GM19452 (cell line): ENCODE data around the gene POPDC3.
"Not testable (repeated sequence)": the region's sequence is repeated elsewhere in the genome, so short reads cannot be mapped to it uniquely, and the experiment has no call there.

ENCODE experiments used
- ATAC-seq: cut with Tn5 transposase; IDR thresholded peaks from one replicate; pipeline ENCODE4 v1.9.1; 2021; ENCODE audit not compliant: unreplicated experiment

POPDC3 gene

DNA sequence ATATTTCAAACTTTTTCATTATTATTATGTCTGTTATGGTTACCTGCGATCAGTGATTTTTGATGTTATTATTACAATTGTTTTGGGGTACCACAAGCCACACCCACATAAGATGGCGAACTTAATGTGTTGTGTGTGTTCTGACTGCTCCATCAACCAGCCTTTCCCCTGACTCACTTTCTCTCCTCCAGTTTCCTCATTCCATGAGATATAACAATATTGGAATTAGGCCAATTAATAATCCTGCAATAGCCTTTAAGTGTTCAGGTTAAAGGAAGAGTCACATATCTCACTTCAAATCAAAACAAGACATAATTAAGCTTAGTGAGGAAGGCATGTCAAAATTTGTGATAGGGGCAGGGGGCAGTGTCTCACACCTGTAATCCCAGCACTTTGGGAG lies 16.3 kb upstream of the POPDC3 start:
- ATAC-seq: no peak

DNA sequence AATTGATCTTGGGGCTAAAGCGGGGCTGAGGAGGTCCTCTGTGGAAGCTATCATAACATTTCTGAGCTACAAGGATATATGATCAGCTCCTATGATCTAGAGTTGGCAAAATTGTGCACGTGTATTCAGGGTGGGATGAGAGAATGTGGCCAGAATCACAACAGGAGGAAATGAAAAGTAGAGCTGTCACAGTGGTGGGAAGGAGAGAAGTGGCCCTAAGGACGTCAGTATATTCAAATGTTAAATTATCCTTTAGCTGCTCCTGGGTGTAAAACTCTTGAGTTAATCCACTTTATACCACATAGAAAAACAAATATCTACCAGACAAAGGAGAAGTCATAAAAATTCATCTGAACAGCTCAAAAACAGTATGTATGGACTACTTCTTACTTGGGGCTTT lies 14.8 kb upstream of the POPDC3 start:
- no peak for ATAC-seq

DNA sequence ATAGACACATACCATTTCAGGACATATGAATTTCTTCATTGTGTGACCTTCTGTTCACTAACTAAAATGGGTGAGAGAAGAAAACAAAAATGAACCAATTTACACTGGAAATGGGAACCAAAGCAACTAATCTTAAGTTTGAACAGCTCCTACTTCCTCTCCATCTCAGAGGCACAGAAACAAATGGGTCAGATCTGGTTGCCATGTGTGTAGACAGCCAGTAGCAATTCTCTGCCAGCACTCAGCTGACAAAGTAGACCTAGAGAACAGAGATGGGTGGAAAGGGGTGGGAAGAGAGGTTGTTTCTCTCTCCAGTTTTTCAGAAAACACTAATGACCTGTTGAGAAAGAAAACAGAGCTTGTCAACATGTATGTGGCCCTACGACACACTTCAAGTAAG lies 14.3 kb upstream of the POPDC3 start:
- ATAC-seq: no peak

DNA sequence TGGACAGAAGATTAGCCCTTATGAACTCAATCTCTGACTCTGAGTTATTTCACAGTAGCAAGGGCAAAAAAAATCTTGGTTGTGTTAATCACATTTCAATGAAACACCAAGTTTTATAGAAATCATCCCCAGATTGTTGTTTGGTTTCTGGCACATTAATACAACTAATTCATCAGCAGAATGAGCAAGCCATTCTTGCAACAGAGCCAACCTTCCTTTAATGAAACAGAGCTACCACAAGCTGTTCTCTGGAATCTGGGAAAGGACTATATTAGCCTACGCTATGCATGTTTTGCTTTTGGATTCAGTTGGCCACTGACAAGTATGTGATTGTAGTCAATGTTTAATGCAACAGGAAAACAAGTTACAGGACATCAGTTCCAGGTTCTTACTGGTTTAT lies 13.8 kb upstream of the POPDC3 start:
- no peak for ATAC-seq

DNA sequence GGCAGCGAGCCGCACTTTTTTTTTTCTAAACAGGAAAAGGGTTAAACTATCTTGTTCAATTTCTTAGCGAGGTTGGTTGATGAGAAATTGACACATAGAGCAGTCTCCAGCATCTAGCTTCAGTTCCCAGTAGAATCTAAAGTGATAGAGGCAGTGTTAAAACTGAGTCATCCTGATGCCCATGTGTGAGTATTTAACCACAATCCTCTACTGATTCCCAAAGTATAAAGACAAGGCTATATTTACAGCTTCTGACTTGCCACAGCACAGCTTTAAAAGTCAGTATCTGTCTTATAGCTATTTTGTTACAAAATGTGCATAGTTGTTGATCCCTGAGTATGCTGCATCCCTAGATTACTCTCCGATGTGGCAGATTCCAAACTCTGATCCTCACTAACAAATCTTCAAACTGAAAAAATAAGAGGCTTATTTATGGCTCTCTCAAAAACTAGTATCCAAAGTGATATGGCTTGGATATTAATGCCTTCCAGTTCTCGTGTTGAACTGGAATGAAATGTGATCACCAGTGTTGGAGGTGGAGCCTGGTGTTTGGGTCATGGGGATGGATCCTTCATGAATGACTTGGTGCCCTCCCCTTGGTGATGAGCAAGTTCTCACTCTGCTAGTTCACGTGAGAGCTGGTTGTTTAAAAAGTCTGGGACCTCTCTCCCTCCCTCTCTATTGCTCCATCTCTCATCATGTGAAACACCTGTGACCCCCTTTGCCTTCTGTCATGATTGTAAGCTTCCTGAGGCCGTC lies 13.1 kb upstream of the POPDC3 start:
- no peak for ATAC-seq

DNA sequence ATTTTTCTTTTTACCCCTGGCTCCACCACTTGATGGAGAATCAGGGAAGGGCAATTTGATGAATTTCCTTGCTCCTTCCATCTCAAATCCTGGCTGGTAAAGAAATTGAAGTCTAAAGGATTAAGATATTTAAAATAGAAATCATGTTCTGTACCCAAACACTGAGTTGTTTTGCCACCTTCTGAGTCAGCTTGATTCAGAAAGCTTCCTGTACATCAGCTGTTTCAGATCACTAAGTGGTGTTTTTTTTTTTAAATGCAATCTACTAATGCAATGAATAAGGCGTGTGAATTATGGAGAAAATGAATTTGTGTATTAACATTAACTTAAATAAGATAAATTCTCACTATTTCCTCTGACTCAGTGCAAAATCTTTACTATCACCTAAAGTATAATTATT lies 11.5 kb upstream of the POPDC3 start:
- no peak for ATAC-seq

DNA sequence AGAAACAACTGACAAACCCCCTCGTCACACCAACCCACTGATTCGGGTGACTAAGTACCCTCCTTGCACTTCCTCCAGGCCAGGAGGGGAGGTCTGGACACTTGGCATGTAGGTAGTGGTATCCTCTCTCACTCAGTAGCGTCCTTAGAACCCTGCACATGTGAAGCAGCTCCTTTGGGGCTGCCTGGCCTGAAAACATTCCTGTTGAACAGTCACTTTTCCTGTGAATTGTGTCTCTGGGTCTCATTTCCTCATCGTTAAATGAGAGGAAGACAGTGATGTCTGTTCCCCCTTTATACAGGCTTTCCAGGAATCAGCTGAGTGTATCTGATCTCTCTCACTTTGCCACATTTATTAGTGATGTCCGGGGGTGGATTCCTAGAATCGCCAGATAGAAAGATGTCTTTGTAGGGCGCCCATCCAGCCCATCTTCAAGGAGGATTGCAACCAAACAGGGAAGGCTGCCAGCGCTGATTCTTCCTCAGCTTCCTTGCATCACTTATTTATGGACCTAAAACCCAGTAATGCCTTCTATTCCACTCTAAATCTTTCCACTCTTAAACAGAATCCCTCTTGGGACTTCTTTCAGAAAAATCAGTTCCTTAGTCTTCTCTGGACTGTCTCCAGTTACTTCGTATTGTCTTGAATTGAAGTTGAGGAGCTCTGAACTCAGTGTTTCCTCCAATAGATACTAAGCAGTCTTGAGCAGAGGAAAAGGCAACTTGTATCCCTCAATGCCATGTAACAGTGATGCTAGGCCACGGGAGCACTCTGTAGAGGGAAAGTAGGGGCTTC lies 9.4 kb upstream of the POPDC3 start:
- ATAC-seq: no peak

DNA sequence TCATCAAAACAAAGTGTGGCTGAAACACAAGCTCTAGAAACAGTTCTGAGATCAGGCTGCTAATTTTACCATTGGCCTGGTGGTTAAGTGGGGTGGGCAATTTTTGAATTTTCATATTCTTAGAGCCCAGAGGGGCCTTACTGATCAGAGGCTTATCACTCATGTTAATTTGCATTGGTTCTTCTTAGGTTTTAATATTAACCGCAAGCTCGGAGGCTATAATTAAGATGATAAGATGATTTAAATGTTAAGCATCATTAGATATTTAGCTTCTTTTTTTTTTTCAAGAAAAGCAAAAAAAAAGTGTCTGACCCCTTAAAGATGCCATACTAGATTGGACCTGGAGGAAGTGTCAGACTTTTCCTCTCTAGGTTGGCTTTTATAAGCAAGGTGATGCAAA lies 8.4 kb upstream of the POPDC3 start:
- no peak for ATAC-seq

DNA sequence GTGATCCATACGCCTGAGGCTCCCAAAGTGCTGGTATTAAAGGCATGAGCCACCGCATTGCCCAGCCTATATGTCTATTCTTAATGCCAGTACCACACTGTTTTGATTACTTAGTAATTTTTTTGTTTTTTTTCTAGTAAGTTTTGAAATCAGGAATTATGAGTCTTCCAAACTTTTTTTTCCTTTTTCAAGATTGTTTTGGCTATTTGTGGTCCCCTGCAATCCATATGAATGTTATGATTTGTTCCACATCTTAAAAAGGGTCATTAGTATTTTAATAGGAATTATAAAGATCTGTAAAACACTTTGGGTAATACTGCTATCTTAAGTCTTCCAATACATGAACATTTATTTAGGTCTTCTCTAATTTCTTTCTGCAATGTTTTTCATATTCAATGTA lies 6.8 kb upstream of the POPDC3 start:
- ATAC-seq: no peak

DNA sequence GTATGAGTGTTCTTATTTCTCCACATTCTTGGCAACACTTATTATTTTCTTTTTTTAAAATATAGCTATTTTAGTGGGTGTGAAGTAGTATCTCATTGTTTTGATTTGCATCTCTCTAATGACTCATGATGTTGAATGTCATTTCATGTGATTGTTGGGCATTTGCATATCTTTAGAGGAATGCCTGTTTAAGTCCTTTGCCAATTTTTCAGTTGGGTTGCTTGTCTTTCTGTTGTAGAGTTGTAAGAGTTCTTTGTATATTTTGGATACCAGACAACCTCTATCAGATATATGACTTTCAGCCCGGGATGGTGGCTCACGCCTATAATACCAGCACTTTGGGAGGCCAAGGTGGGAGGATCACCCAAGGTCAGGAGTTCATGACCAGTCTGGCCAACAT lies 5.1 kb upstream of the POPDC3 start:
- ATAC-seq: no peak

DNA sequence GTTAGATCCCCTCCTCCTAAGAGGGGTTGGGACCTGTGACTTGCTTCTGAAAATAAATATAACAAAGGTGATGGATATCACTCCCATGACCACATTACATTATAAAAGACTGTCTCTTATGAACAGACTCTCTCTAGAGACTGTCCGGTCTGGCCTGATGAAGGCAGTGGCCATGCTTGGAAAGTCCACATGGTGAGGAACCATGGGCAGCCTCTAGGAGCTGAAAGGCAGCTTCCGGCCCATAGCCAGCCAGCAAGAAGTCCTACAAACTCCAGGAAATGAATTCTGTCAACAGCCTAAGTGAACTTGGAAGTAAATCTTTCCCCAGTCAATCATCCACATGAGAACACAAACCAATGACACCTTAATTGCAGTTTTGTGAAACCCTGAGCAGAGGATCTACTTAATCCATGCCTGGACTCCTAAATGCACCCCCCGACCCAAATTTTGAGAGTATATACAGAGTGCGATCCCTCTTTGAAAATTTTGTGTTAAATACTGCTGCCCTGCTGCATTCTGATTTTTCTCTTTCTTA lies 2.2 kb upstream of the POPDC3 start:
- no peak for ATAC-seq

DNA sequence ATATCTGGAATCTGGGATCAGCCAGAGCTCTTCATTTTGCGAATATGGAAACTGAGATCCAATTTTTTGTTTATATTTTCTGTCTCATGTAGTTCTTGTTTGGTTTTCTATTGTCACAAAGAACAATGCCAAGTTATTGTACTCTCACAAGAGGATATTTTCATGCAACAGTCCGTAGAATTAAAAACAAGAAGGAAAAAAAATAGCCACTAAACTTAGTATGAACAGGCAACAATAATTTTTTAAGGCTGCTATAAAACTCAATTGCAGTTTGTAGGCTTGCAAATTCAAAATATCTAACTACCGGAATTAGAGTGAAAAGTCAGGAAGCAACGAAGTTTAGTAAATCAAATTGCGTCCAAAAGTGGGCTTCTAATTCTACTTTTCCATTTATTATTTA lies 1.2 kb downstream of the POPDC3 start:
- no peak for ATAC-seq

DNA sequence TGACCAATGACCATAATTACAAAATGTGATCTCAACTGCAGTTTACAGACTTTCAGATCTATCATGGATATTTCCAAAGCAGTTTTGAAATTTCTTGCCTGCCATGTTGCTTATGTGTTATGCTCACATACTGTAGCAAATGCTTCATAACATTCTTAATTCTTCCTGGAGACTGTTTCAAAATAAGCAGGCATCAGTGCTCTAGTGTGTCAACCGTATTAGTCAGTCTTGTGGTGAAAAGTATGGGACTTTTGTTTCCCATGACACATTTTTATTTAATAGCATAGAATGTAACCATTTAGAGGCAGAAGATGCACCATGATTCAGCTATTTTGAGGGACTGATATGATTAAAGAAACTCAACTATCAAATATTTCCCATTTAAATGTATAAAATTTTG lies 1.7 kb downstream of the POPDC3 start:
- ATAC-seq: no peak

DNA sequence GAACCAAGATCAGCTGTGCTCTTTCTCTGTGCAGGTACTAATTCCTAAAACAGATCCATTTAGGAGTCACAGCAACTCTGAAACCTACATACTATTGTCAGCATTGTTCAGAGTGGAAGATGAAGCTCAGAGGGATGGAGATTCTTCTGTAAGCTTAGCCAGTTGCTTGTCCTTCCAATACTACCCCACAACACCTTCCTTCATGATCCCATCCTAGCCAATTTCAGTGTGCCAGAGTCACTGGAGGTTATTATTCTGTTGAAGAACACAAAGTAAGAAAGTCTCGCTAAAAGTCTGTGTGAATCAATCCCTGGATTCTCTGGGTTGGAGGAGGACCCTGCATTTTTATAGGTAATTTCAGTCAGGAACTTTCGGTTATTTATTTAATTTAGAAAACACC lies 2.3 kb downstream of the POPDC3 start:
- ATAC-seq: no peak

DNA sequence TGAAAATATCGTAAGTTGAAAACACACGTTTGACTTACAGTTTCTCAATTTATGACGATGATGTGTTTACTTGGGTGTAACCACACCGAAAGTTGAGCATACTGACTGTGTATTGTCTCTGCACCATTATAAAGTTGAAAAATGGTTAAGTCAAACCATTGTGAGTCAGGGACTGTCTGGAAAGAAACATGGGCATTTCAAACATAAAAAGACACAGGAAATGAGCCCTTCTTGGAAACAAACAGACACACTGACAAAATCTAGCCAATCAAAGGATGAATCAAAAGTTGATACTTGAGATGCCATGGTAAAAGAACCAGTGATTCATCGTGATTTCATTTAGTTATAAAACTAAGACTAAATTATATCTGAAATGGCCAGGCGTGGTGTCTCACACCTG lies 5.3 kb downstream of the POPDC3 start:
- no peak for ATAC-seq

DNA sequence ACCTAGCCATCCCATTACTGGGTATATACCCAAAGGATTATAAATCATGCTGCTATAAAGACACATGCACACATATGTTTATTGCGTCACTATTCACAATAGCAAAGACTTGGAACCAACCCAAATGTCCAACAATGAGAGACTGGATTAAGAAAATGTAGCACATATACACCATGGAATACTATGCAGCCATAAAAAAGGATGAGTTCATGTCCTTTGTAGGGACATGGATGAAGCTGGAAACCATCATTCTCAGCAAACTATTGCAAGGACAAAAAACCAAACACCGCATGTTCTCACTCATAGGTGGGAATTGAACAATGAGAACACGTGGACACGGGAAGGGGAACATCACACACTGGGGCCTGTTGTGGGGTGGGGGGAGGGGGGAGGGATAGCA lies 7.3 kb downstream of the POPDC3 start:
- ATAC-seq: not testable (repeated sequence)

DNA sequence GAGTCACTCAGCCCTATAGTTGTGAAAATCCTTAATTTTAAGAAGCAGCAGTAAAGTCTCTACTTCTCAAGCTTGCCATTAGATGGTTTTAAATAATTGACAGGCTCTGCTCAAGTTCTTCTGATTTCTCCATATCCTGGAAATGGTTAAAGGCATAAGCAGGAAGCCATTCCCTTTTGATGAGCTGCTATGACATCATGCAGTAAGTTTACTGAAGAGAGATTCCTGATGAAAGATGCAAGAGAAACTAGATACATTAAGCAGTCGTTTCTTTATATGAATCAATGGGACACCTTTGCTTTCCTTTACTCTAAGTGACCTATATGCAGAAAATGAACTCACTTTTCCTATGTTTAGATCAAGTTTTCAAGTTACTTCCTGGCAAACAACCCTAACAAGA lies 9.8 kb downstream of the POPDC3 start:
- no peak for ATAC-seq

DNA sequence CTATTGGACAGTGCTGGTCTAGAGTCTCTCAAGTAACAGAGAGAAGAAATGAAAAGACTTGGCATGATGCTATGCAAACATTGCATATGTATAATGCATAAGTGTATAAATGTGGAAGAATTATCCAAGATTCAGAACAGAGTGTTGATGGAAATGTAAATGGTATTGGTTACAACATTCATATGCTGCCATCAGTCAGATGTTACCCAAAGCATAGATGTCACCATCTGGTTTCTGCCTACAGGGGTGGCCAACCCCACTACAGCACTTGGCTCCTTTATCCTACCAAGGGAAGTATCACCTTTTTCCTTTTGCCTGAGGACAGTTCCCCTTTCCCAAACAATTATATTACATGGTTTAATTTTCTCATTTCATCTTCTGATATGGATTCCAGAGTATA lies 11.9 kb downstream of the POPDC3 start:
- no peak for ATAC-seq

DNA sequence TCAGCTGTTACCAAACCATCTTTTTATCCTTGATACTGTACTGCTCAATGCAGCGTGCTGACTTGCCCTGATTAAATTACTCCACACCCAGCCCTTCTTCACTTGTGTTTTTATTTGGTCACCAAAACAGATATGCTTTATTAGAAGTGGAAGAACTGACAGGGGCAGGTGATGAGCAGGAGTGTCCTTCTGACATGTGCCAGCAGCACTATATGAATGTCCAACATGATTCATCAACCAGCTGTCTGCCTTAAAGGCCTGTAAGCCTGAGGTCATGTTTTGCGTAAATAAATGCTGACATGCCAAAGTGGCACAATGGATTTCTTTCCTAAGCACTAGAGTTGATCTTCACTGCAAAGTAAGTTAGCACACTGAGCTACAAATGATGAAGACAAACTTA lies 15.4 kb downstream of the POPDC3 start:
- ATAC-seq: no peak

DNA sequence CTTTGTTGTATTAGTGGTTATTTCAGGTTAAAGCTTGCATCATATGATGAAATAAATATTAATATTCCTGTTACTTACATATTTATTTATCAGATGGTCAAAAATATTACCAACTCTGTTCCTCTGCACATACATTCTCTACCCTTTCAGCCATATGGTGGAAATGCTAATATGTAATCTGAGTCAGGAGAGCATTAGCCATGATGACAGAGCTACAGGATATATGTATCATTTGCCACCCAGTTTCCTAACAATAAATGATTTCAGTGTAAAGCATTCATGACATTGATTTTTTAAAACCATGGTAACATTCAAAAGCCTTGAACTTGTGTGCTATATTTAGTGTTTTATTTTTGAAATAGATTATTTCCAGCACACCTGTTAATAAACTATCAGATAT lies 16.6 kb downstream of the POPDC3 start:
- no peak for ATAC-seq

DNA sequence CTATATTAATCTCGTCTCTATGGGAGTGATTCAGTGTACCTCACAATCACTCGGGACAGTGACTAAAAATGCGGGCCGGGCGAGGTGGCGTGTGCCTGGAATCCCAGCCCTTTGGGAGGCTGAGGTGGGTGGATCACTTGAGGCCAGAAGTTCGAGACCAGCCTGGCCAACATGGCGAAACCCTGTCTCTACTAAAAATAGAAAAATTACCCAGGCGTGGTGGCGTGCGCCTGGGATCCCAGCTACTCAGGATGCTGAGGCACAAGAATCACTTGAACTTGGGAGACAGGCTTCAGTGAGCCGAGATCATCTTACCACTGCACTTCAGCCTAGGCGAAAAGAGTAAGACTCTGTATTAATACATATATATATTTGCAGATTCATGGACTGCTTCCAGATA lies 17.4 kb downstream of the POPDC3 start:
- no peak for ATAC-seq

DNA sequence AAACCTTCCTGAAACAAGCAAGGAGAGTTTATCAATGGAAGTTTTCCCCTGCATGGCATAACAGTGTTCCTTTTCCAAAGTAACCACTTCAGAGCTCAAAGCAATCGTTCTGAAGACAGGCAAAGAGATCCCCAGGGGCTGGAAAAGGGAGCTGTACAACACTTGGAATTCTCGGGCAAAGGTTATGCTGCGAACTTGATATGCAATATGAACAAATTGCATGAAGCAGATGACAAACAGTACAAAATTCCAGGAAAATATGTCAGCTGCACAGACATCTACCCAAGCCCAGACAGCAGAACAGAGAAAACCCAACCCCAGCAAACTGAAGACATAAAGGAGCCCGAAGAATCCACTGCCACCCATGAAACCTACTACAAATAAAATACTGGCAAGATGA lies 18.4 kb downstream of the POPDC3 start:
- ATAC-seq: no peak
